ENCODE data around the gene PTGR3.

Gene PTGR3

GRCh38 chr18:75185460-75185859 lies 23.5 kb downstream of the PTGR3 start:
- peaks cover 4% of the 10 kb centered on the region for H3K27me3 Mint-ChIP-seq (ENCODE audit: low read depth)
- no peak for TF ChIP-seq CTCF (IDR thresholded peaks at IDR 0.05; ENCODE audit: unreplicated experiment in 3 of 3)

GRCh38 chr18:75183973-75184493 lies 24.9 kb downstream of the PTGR3 start:
- Mint-ChIP-seq H3K4me3 (no peak overlapping the region), H3K4me1 (peaks cover 4% of the 10 kb centered on the region), H3K27me3 (ENCODE audit: low read depth) (peaks cover 4% of the 10 kb centered on the region), H3K9me3 (peaks cover 15% of the 10 kb centered on the region), H3K36me3 (ENCODE audit: low read depth) (peaks cover 8% of the 10 kb centered on the region), H3K27ac (no peak overlapping the region)
- TF ChIP-seq CTCF (IDR thresholded peaks at IDR 0.05; ENCODE audit: unreplicated experiment in 3 of 3), result no peak

More at GRCh38 chr18:75185460-75185859, 23.5 kb downstream of the PTGR3 start:
- Mint-ChIP-seq H3K9me3 (peaks cover 15% of the 10 kb centered on the region), H3K4me1 (peaks cover 4% of the 10 kb centered on the region), H3K4me3 (no peak overlapping the region), H3K27ac (no peak overlapping the region), H3K36me3 (ENCODE audit: low read depth) (peaks cover 9% of the 10 kb centered on the region)

- Mint-ChIP-seq H3K36me3 (ENCODE audit: low read depth) (peaks cover 8% of the 10 kb centered on the region), H3K4me3 (no peak overlapping the region), H3K27ac (no peak overlapping the region), H3K4me1 (peaks cover 4% of the 10 kb centered on the region), H3K27me3 (ENCODE audit: low read depth) (peaks cover 4% of the 10 kb centered on the region), H3K9me3 (peaks cover 15% of the 10 kb centered on the region)
- no peak for TF ChIP-seq CTCF (IDR thresholded peaks at IDR 0.05; ENCODE audit: unreplicated experiment in 3 of 3)
Measured at GRCh38 chr18:75183524-75183923, 25.4 kb downstream of the PTGR3 start.

GRCh38 chr18:75179819-75180600 lies 28.9 kb downstream of the PTGR3 start:
- no peaks in the 10 kb centered on the region for H3K4me1 Mint-ChIP-seq
- no peak overlapping the region for H3K4me3 Mint-ChIP-seq
- no peaks in the 10 kb centered on the region for H3K27me3 Mint-ChIP-seq (ENCODE audit: low read depth)
- H3K9me3 Mint-ChIP-seq, result peaks cover 15% of the 10 kb centered on the region
- H3K27ac Mint-ChIP-seq, result no peak overlapping the region
- H3K36me3 Mint-ChIP-seq (ENCODE audit: low read depth), result peaks cover 8% of the 10 kb centered on the region
- no peak for TF ChIP-seq CTCF (IDR thresholded peaks at IDR 0.05; ENCODE audit: unreplicated experiment in 3 of 3)

- TF ChIP-seq CTCF (IDR thresholded peaks at IDR 0.05; ENCODE audit: unreplicated experiment in 3 of 3), result no peak
- Mint-ChIP-seq H3K4me1 (peaks cover 7% of the 10 kb centered on the region), H3K27ac (no peak overlapping the region), H3K4me3 (no peak overlapping the region), H3K9me3 (peaks cover 10% of the 10 kb centered on the region), H3K36me3 (ENCODE audit: low read depth) (peaks cover 7% of the 10 kb centered on the region), H3K27me3 (ENCODE audit: low read depth) (no peaks in the 10 kb centered on the region)
Measured at GRCh38 chr18:75178376-75178775, 30.6 kb downstream of the PTGR3 start.

GRCh38 chr18:75176849-75177248 lies 32.1 kb downstream of the PTGR3 start:
- no peak overlapping the region for H3K27ac Mint-ChIP-seq

More at GRCh38 chr18:75176849-75177248, 32.1 kb downstream of the PTGR3 start:
- Mint-ChIP-seq H3K27me3 (ENCODE audit: low read depth) (peaks cover 5% of the 10 kb centered on the region), H3K4me3 (no peak overlapping the region), H3K36me3 (ENCODE audit: low read depth) (no peaks in the 10 kb centered on the region), H3K9me3 (peaks cover 3% of the 10 kb centered on the region), H3K4me1 (peaks cover 16% of the 10 kb centered on the region)
- TF ChIP-seq CTCF (IDR thresholded peaks at IDR 0.05; ENCODE audit: unreplicated experiment in 3 of 3), result no peak

Data from nephron (organoid).